Glutamatergic neuron (in vitro differentiated cells): ENCODE data around the gene EIF5A. TPM values are rescaled to one million over a fixed set of nuclear protein-coding genes. Genes with fewer than 3 reads are reported as not detected.

Experiments
- DNase-seq: peaks from one replicate; pipeline ENCODE4 v3.0.0; 2022
- H3K27ac Mint-ChIP-seq: one replicate; pipeline ENCODE4 v1.8.0; 2020; ENCODE audit warnings: mild to moderate bottlenecking, mixed read lengths, inconsistent platforms; ENCODE audit not compliant: unreplicated experiment
- H3K27me3 Mint-ChIP-seq: one replicate; pipeline ENCODE4 v1.8.0; 2020; ENCODE audit warnings: mild to moderate bottlenecking, moderate library complexity, mixed read lengths, inconsistent platforms; ENCODE audit not compliant: unreplicated experiment
- H3K36me3 Mint-ChIP-seq: one replicate; pipeline ENCODE4 v1.8.0; 2020; ENCODE audit warnings: mild to moderate bottlenecking, mixed read lengths, inconsistent platforms; ENCODE audit not compliant: unreplicated experiment
- H3K4me1 Mint-ChIP-seq: one replicate; pipeline ENCODE4 v1.8.0; 2020; ENCODE audit warnings: mild to moderate bottlenecking, low read depth, mixed read lengths, inconsistent platforms; ENCODE audit not compliant: unreplicated experiment
- H3K4me3 Mint-ChIP-seq: one replicate; pipeline ENCODE4 v1.8.0; 2020; ENCODE audit warnings: mild to moderate bottlenecking, mixed read lengths, inconsistent platforms; ENCODE audit not compliant: unreplicated experiment
- H3K9me3 Mint-ChIP-seq: one replicate; pipeline ENCODE4 v1.8.0; 2020; ENCODE audit warnings: mild to moderate bottlenecking, moderate library complexity, mixed read lengths, inconsistent platforms; ENCODE audit not compliant: unreplicated experiment
- total RNA-seq: library from RNA; stranded (reverse); fragmentation: NEBNext Ultra II Directional; extraction: Animal tissue kit (Norgen Biotek cat#: 25700); gene quantifications from one replicate; pipeline ENCODE4 v1.2.1, GENCODE V29; 2021; ENCODE audit not compliant: unreplicated experiment
- TF ChIP-seq, protein P1 (sequence below): fragments of 200-600 bp; sonication (generic); IDR thresholded peaks from one replicate; pipeline ENCODE4 v1.5.0; 2021; ENCODE audit not compliant: partially characterized antibody, unreplicated experiment

EIF5A gene
- total RNA-seq, 1 donor from 2014 or later: 347 TPM

GRCh38 chr17:7281953-7282751 is 25.3 kb upstream of the EIF5A start:
- H3K9me3 Mint-ChIP-seq: peaks cover 2% of the 10 kb centered on the region
- DNase-seq: no peak
- peaks cover 4% of the 10 kb centered on the region for H3K4me1 Mint-ChIP-seq
- peaks cover 20% of the 10 kb centered on the region for H3K27me3 Mint-ChIP-seq
- no peaks in the 10 kb centered on the region for H3K36me3 Mint-ChIP-seq
- TF ChIP-seq, protein P1, sequence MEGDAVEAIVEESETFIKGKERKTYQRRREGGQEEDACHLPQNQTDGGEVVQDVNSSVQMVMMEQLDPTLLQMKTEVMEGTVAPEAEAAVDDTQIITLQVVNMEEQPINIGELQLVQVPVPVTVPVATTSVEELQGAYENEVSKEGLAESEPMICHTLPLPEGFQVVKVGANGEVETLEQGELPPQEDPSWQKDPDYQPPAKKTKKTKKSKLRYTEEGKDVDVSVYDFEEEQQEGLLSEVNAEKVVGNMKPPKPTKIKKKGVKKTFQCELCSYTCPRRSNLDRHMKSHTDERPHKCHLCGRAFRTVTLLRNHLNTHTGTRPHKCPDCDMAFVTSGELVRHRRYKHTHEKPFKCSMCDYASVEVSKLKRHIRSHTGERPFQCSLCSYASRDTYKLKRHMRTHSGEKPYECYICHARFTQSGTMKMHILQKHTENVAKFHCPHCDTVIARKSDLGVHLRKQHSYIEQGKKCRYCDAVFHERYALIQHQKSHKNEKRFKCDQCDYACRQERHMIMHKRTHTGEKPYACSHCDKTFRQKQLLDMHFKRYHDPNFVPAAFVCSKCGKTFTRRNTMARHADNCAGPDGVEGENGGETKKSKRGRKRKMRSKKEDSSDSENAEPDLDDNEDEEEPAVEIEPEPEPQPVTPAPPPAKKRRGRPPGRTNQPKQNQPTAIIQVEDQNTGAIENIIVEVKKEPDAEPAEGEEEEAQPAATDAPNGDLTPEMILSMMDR: no peak
- H3K4me3 Mint-ChIP-seq: peak overlapping the region; percentile 73
- H3K27ac Mint-ChIP-seq: no peak overlapping the region

GRCh38 chr17:7282752-7283321 is 24.6 kb upstream of the EIF5A start:
- TF ChIP-seq, protein P1: no peak
- no peak overlapping the region for H3K27ac Mint-ChIP-seq
- peaks cover 4% of the 10 kb centered on the region for H3K4me1 Mint-ChIP-seq
- no peaks in the 10 kb centered on the region for H3K36me3 Mint-ChIP-seq
- H3K9me3 Mint-ChIP-seq: peaks cover 2% of the 10 kb centered on the region
- H3K27me3 Mint-ChIP-seq: peaks cover 22% of the 10 kb centered on the region
- DNase-seq: no peak
- peak overlapping the region; percentile 25 for H3K4me3 Mint-ChIP-seq

GRCh38 chr17:7283471-7284216 is 23.8 kb upstream of the EIF5A start:
- Mint-ChIP-seq H3K27ac (no peak overlapping the region), H3K4me3 (no peak overlapping the region), H3K27me3 (peaks cover 22% of the 10 kb centered on the region), H3K9me3 (peaks cover 2% of the 10 kb centered on the region), H3K4me1 (peaks cover 4% of the 10 kb centered on the region), H3K36me3 (no peaks in the 10 kb centered on the region)
- TF ChIP-seq, protein P1: no peak
- no peak for DNase-seq

GRCh38 chr17:7284911-7285310 is 22.5 kb upstream of the EIF5A start:
- Mint-ChIP-seq H3K27ac (no peak overlapping the region), H3K4me1 (peaks cover 4% of the 10 kb centered on the region), H3K4me3 (no peak overlapping the region), H3K9me3 (peaks cover 2% of the 10 kb centered on the region), H3K27me3 (peaks cover 20% of the 10 kb centered on the region), H3K36me3 (no peaks in the 10 kb centered on the region)
- TF ChIP-seq, protein P1: no peak
- no peak for DNase-seq
